Cardiac atrium fibroblast (primary cell): ENCODE measurements around the gene FAM135A. TPM values are rescaled to one million over a fixed set of nuclear protein-coding genes. Genes with fewer than 3 reads are reported as not detected.

Experiments used
- total RNA-seq: library from RNA; depleted of rRNA; stranded (reverse); fragments of >200 nt; gene quantifications from 2 replicates; pipeline ENCODE4 v1.2.3, GENCODE V29; 2015

The FAM135A gene
- total RNA-seq: 6.0 and 9.4 TPM in 2 replicates

GRCh38 chr6:70413114-70413991 is at the start of gene FAM135A:
FAM135A (plus strand) TSS chr6:70413508; CDS start chr6:70428343, 14,835 bp downstream.

DNA sequence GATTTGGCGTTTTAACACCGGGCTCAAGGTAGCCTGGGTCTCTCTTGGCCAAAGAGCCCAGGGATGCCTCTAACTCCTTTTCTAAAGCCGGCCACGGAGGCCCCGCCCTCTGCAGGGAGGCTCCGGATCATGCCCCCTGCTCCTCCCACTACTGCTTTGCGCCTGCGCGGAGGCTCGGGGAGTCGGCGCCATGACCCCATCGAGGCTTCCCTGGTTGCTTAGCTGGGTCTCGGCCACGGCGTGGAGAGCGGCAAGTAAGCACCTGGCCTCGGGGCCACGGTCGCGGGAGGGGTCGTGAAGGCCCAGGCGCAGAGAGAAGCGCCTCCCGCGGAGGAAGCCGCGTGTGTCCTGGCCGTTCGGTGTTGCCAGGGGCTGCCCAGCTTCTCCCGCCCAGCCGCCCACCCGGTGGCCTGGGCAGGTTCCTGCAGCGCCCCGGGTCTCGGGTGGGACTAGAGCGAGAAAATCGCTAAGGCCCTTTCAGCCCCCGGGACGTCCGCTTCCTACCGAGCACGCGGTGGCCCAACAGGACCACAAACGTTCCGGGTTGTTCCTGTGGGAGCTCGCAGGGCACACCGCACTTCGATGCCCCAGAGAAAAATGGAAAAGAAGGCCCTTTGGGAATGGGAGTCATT is 153.6 kb downstream of the FAM135A start, which contains the start of gene SDHAF4:
Gene SDHAF4 (plus strand): TSS at position 180 of the 632 bp plus-strand sequence. CDS start 11 bp downstream, at position 191.

Other genes with a start within 250 kb of the FAM135A start
- gene COL9A1, start 110.4 kb upstream of the FAM135A start, total RNA-seq: not detected in 2 replicates
- 10.1 and 12.5 TPM in 2 replicates for gene SDHAF4, start 153.4 kb downstream of the FAM135A start, total RNA-seq